ENCODE measurements around the gene NPHS1.

DNA sequence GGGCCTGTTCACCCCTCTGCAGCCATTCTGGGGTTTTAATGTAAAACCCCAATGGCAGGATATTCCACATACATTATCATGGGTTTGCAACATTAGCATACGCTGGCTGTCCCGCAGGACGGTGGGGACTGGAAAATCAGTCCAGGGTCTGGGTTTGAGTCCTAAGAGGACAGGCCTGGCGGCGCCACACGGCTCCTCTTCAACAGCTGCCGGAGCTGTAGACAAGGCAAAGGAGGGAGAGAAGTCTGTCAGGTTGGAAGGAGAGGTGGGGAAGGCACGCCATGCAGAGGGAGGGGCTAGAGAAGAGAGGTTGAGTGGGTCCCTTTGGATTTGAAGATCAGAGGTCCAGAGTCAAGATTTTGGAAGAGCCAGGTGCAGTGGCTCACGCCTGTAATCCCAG, 36.1 kb upstream of the NPHS1 start:
- TF ChIP-seq, protein P1, sequence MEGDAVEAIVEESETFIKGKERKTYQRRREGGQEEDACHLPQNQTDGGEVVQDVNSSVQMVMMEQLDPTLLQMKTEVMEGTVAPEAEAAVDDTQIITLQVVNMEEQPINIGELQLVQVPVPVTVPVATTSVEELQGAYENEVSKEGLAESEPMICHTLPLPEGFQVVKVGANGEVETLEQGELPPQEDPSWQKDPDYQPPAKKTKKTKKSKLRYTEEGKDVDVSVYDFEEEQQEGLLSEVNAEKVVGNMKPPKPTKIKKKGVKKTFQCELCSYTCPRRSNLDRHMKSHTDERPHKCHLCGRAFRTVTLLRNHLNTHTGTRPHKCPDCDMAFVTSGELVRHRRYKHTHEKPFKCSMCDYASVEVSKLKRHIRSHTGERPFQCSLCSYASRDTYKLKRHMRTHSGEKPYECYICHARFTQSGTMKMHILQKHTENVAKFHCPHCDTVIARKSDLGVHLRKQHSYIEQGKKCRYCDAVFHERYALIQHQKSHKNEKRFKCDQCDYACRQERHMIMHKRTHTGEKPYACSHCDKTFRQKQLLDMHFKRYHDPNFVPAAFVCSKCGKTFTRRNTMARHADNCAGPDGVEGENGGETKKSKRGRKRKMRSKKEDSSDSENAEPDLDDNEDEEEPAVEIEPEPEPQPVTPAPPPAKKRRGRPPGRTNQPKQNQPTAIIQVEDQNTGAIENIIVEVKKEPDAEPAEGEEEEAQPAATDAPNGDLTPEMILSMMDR (IDR thresholded peaks at IDR 0.05; ENCODE audit: poor library complexity, severe bottlenecking), result no peak
- TF ChIP-seq EZH2 (IDR thresholded peaks at IDR 0.05; ENCODE audit: borderline replicate concordance, insufficient read depth, low read length, poor library complexity, severe bottlenecking), result no peak
- no peak for TF ChIP-seq POLR2AphosphoS5 (IDR thresholded peaks at IDR 0.05)
- no peak for TF ChIP-seq EP300 (conservative IDR thresholded peaks at IDR 0.05; ENCODE audit: poor library complexity, severe bottlenecking)

All from neural cell (in vitro differentiated cells).